Loucy (cell line): ENCODE results near the gene PNPLA6.

ENCODE experiments used
- CTCF ChIP-seq: fragments of 200-600 bp; sonication (generic); conservative IDR thresholded peaks from 2 replicates; pipeline ENCODE4 v1.5.1; 2014; ENCODE audit warnings: mild to moderate bottlenecking, antibody characterized with exemption, low read length
- EZH2phosphoT487 ChIP-seq: fragments of 200-600 bp; IDR thresholded peaks from 2 replicates; pipeline ENCODE4 v1.6.1; 2018; ENCODE audit warnings: antibody characterized with exemption, mild to moderate bottlenecking, moderate library complexity, borderline replicate concordance

DNA sequence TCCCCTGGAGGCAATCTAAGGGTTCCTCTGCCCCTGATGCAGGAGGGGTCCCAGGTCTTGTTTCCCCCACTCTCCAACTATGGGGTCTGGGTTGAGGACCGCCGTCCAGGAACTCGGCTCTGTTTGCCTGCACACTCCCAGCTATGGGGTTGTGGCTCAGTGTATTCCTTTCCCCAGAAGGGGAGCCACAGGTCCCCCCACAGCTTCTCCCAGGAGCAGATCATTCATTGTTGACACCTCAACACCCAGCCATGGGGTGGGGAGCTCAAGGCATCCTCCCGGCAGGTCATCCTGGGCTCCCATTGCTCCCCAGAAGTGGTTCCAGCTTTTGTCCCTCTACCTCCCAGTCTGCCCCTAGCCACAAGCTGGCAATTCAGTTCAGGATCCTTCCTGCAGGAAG, 18.6 kb upstream of the PNPLA6 start:
- TF ChIP-seq CTCF = no peak
- no peak for TF ChIP-seq EZH2phosphoT487
